Activated T-helper 1 cell treated with anti-CD3 and anti-CD28 coated beads, Interleukin-12 subunit alpha, Interleukin-12 subunit beta, Interleukin-2, Interleukin-4 antibody, amounts not matched to agents 30 ng/mL and 10 ng/mL and 1 ng/mL, durations not matched to agents 14 hours and 24 hours and 36 hours (primary cell): ENCODE results near the gene AATF. TPM values are rescaled to one million over a fixed set of nuclear protein-coding genes. Genes with fewer than 3 reads are reported as not detected.
A peak's percentile ranks its signal among the peaks of the same experiment; 100 is the strongest.

ENCODE experiments used
- DNase-seq: peaks from one replicate; pipeline ENCODE4 v3.0.0; 2021; ENCODE audit warnings: low spot score
- H3K27ac Mint-ChIP-seq: one replicate; pipeline ENCODE4 v1.8.0; 2021; ENCODE audit warnings: mild to moderate bottlenecking, mixed read lengths
- H3K27me3 Mint-ChIP-seq: one replicate; pipeline ENCODE4 v1.8.0; 2022; ENCODE audit warnings: mild to moderate bottlenecking, moderate library complexity, mixed read lengths; ENCODE audit not compliant: insufficient read depth
- H3K36me3 Mint-ChIP-seq: one replicate; pipeline ENCODE4 v1.8.0; 2021; ENCODE audit warnings: low read depth, mixed read lengths
- H3K4me1 Mint-ChIP-seq: one replicate; pipeline ENCODE4 v1.8.0; 2021; ENCODE audit warnings: low read depth, mixed read lengths
- H3K4me3 Mint-ChIP-seq: one replicate; pipeline ENCODE4 v1.8.0; 2021; ENCODE audit warnings: mild to moderate bottlenecking, moderate library complexity, mixed read lengths
- H3K9me3 Mint-ChIP-seq: one replicate; pipeline ENCODE4 v1.8.0; 2021; ENCODE audit warnings: mixed read lengths
- intact Hi-C: fragments of 100-400 bp; cut with micrococcal nuclease; formaldehyde crosslinking; loops from one replicate; pipeline ENCODE4 v1.15.1; 2024
- total RNA-seq: library from RNA; stranded (reverse); gene quantifications from 2 replicates; pipeline ENCODE4 v1.2.3, GENCODE V29; 2022

The AATF gene
- total RNA-seq, 1 donor from 2014 or later = 119 TPM

GRCh38 chr17:37025847-37026530 is 77.2 kb downstream of the AATF start:
- no peaks in the 10 kb centered on the region for H3K27me3 Mint-ChIP-seq
- H3K27ac Mint-ChIP-seq = peak overlapping the region; percentile 6
- H3K9me3 Mint-ChIP-seq = no peaks in the 10 kb centered on the region
- intact Hi-C loops = no loop called here
- H3K36me3 Mint-ChIP-seq = peaks cover 25% of the 10 kb centered on the region
- peaks cover 29% of the 10 kb centered on the region for H3K4me1 Mint-ChIP-seq
- DNase-seq = peak; percentile 11
- no peak overlapping the region for H3K4me3 Mint-ChIP-seq

GRCh38 chr17:37026531-37026869 is 77.7 kb downstream of the AATF start:
- H3K9me3 Mint-ChIP-seq = no peaks in the 10 kb centered on the region
- peaks cover 29% of the 10 kb centered on the region for H3K4me1 Mint-ChIP-seq

GRCh38 chr17:37028040-37028439 is 79.3 kb downstream of the AATF start:
- H3K4me1 Mint-ChIP-seq = peaks cover 29% of the 10 kb centered on the region
- intact Hi-C loops = no loop called here
- H3K36me3 Mint-ChIP-seq = peaks cover 22% of the 10 kb centered on the region
- H3K9me3 Mint-ChIP-seq = no peaks in the 10 kb centered on the region
- no peak overlapping the region for H3K27ac Mint-ChIP-seq
- no peak overlapping the region for H3K4me3 Mint-ChIP-seq
- H3K27me3 Mint-ChIP-seq = no peaks in the 10 kb centered on the region
- DNase-seq = no peak

More at GRCh38 chr17:37026531-37026869, 77.7 kb downstream of the AATF start:
- H3K27me3 Mint-ChIP-seq = no peaks in the 10 kb centered on the region
- H3K27ac Mint-ChIP-seq = no peak overlapping the region
- H3K4me3 Mint-ChIP-seq = no peak overlapping the region
- DNase-seq = no peak
- H3K36me3 Mint-ChIP-seq = peaks cover 25% of the 10 kb centered on the region
- intact Hi-C loops = no loop called here

GRCh38 chr17:37031493-37032083 is 82.8 kb downstream of the AATF start:
- intact Hi-C loops = no loop called here
- Mint-ChIP-seq H3K9me3 (no peaks in the 10 kb centered on the region), H3K4me3 (no peak overlapping the region), H3K4me1 (peaks cover 2% of the 10 kb centered on the region), H3K36me3 (peaks cover 14% of the 10 kb centered on the region), H3K27ac (no peak overlapping the region), H3K27me3 (no peaks in the 10 kb centered on the region)
- DNase-seq = no peak

- H3K4me3 Mint-ChIP-seq = no peak overlapping the region
- H3K27ac Mint-ChIP-seq = no peak overlapping the region
- H3K27me3 Mint-ChIP-seq = no peaks in the 10 kb centered on the region
- no peaks in the 10 kb centered on the region for H3K9me3 Mint-ChIP-seq
- DNase-seq = no peak
- peaks cover 23% of the 10 kb centered on the region for H3K36me3 Mint-ChIP-seq
- intact Hi-C loops = no loop called here
- no peaks in the 10 kb centered on the region for H3K4me1 Mint-ChIP-seq
Observed at GRCh38 chr17:37037590-37038155, 88.9 kb downstream of the AATF start.

- H3K36me3 Mint-ChIP-seq = peaks cover 24% of the 10 kb centered on the region
- DNase-seq = no peak
- H3K27me3 Mint-ChIP-seq = no peaks in the 10 kb centered on the region
- intact Hi-C loops = no loop called here
- H3K9me3 Mint-ChIP-seq = no peaks in the 10 kb centered on the region
- peaks cover 5% of the 10 kb centered on the region for H3K4me1 Mint-ChIP-seq
- H3K27ac Mint-ChIP-seq = no peak overlapping the region
- no peak overlapping the region for H3K4me3 Mint-ChIP-seq
Observed at GRCh38 chr17:37039269-37039668, 90.5 kb downstream of the AATF start.

GRCh38 chr17:37041932-37042331 is 93.2 kb downstream of the AATF start:
- H3K4me3 Mint-ChIP-seq = no peak overlapping the region
- H3K36me3 Mint-ChIP-seq = peaks cover 17% of the 10 kb centered on the region
- no peaks in the 10 kb centered on the region for H3K27me3 Mint-ChIP-seq
- H3K9me3 Mint-ChIP-seq = no peaks in the 10 kb centered on the region
- no peak for DNase-seq
- intact Hi-C loops = loop anchor here (10.0 kb wide), 1 partner anchor 183 kb away; no protein-coding TSS in a partner anchor
- H3K4me1 Mint-ChIP-seq = peaks cover 5% of the 10 kb centered on the region
- no peak overlapping the region for H3K27ac Mint-ChIP-seq

- no peak overlapping the region for H3K27ac Mint-ChIP-seq
- no peak for DNase-seq
- H3K9me3 Mint-ChIP-seq = no peaks in the 10 kb centered on the region
- no peak overlapping the region for H3K4me3 Mint-ChIP-seq
- H3K27me3 Mint-ChIP-seq = no peaks in the 10 kb centered on the region
- intact Hi-C loops = loop anchor here (10.0 kb wide), 1 partner anchor 182 kb away; no protein-coding TSS in a partner anchor
- H3K4me1 Mint-ChIP-seq = peaks cover 15% of the 10 kb centered on the region
- peaks cover 13% of the 10 kb centered on the region for H3K36me3 Mint-ChIP-seq
Observed at GRCh38 chr17:37043201-37043600, 94.4 kb downstream of the AATF start.

GRCh38 chr17:37045351-37045922 is 96.7 kb downstream of the AATF start:
- no peak for DNase-seq
- Mint-ChIP-seq H3K27me3 (no peaks in the 10 kb centered on the region), H3K4me3 (no peak overlapping the region), H3K27ac (no peak overlapping the region), H3K36me3 (peaks cover 9% of the 10 kb centered on the region), H3K4me1 (peaks cover 15% of the 10 kb centered on the region), H3K9me3 (no peaks in the 10 kb centered on the region)
- intact Hi-C loops = loop anchor here (10.0 kb wide), 1 partner anchor 179 kb away; no protein-coding TSS in a partner anchor

- Mint-ChIP-seq H3K36me3 (peaks cover 7% of the 10 kb centered on the region), H3K4me1 (peaks cover 15% of the 10 kb centered on the region), H3K9me3 (no peaks in the 10 kb centered on the region), H3K27me3 (no peaks in the 10 kb centered on the region), H3K4me3 (no peak overlapping the region), H3K27ac (peak overlapping the region; percentile 4)
- peak; percentile 69 for DNase-seq
- intact Hi-C loops = loop anchor here (1.0 to 10.0 kb wide), 3 partner anchors 98 to 418 kb away; no protein-coding TSS in a partner anchor
Observed at GRCh38 chr17:37047631-37048104, 98.9 kb downstream of the AATF start.

GRCh38 chr17:37048811-37049210 is 100.1 kb downstream of the AATF start:
- Mint-ChIP-seq H3K4me3 (no peak overlapping the region), H3K27me3 (no peaks in the 10 kb centered on the region), H3K4me1 (peaks cover 9% of the 10 kb centered on the region), H3K27ac (no peak overlapping the region), H3K9me3 (no peaks in the 10 kb centered on the region), H3K36me3 (peaks cover 4% of the 10 kb centered on the region)
- no peak for DNase-seq
- intact Hi-C loops = loop anchor here (10.0 kb wide), 1 partner anchor 176 kb away; no protein-coding TSS in a partner anchor

GRCh38 chr17:37050920-37051319 is 102.2 kb downstream of the AATF start:
- Mint-ChIP-seq H3K4me1 (peaks cover 9% of the 10 kb centered on the region), H3K36me3 (peaks cover 4% of the 10 kb centered on the region), H3K27me3 (no peaks in the 10 kb centered on the region), H3K9me3 (no peaks in the 10 kb centered on the region), H3K27ac (no peak overlapping the region), H3K4me3 (no peak overlapping the region)
- intact Hi-C loops = no loop called here
- DNase-seq = no peak

- peaks cover 9% of the 10 kb centered on the region for H3K4me1 Mint-ChIP-seq
- H3K27me3 Mint-ChIP-seq = no peaks in the 10 kb centered on the region
- peaks cover 6% of the 10 kb centered on the region for H3K36me3 Mint-ChIP-seq
- DNase-seq = no peak
- intact Hi-C loops = no loop called here
- H3K4me3 Mint-ChIP-seq = no peak overlapping the region
- no peak overlapping the region for H3K27ac Mint-ChIP-seq
- no peaks in the 10 kb centered on the region for H3K9me3 Mint-ChIP-seq
Observed at GRCh38 chr17:37051381-37051780, 102.6 kb downstream of the AATF start.
